GM12872 (cell line): ENCODE measurements around the gene CD40.

Source experiments
- TF ChIP-seq, protein P1 (sequence below): IDR thresholded peaks from 3 replicates; pipeline ENCODE4 v1.5.1; 2011; ENCODE audit warnings: low read depth, mild to moderate bottlenecking, low read length, moderate library complexity; ENCODE audit not compliant: insufficient read depth

Gene CD40

DNA sequence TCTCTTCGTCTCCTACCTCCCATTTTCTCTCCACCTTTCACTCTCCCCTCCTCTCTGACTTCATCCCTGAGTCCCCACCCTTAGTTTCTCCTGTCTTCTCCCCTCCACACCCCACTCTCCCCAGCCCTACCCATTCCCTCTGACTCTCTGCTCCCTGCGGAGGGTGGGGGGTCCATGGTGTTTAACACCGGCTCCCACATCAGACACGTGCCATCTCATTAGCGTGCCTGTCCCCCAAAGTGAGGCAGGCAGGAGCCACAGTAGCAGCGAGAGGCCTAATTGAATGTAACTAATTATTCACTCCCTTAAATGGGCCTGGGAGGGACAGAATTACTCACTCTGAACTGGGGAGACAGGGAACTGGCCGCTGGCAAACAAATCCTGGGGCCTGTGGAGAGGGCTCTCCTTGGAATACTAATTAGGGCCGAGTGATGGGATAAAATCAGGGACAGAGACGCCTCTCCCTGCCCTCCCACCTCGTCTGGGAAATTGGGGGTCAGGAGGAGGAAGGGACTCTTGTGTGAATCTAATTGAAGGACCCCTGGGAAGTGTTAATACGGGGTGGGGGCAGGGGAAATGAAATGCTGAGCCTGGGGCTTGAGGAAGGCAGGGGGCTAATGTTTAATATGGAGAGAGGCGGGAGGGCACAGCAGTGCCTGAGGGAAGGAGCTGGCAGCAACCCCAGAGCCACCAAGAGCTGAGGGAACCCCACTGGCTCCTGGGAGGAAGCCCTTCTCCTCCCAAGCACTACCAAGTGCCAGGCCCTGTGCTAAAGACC is 17.9 kb downstream of the CD40 start:
- TF ChIP-seq, protein P1, sequence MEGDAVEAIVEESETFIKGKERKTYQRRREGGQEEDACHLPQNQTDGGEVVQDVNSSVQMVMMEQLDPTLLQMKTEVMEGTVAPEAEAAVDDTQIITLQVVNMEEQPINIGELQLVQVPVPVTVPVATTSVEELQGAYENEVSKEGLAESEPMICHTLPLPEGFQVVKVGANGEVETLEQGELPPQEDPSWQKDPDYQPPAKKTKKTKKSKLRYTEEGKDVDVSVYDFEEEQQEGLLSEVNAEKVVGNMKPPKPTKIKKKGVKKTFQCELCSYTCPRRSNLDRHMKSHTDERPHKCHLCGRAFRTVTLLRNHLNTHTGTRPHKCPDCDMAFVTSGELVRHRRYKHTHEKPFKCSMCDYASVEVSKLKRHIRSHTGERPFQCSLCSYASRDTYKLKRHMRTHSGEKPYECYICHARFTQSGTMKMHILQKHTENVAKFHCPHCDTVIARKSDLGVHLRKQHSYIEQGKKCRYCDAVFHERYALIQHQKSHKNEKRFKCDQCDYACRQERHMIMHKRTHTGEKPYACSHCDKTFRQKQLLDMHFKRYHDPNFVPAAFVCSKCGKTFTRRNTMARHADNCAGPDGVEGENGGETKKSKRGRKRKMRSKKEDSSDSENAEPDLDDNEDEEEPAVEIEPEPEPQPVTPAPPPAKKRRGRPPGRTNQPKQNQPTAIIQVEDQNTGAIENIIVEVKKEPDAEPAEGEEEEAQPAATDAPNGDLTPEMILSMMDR: no peak

DNA sequence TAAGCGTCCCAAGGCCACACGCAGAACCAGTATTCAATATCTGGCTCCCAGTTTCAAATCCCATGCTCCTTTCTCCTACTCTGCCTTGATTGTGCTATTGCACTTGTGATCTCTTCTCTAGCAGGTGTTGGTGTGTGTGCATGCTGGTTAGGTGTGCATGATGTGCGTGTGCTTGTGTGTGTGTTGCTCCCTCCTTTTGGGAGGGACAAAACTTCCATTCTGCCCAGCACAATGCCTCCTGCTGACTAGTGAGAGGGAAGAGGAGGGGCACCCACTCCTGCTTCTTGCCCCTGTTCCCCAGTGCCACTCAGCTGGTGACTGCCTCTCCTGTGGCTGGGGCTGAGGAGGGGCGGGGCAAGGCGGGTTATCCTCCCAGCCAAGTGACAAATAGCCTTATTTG is 19.7 kb downstream of the CD40 start:
- TF ChIP-seq, protein P1: no peak

DNA sequence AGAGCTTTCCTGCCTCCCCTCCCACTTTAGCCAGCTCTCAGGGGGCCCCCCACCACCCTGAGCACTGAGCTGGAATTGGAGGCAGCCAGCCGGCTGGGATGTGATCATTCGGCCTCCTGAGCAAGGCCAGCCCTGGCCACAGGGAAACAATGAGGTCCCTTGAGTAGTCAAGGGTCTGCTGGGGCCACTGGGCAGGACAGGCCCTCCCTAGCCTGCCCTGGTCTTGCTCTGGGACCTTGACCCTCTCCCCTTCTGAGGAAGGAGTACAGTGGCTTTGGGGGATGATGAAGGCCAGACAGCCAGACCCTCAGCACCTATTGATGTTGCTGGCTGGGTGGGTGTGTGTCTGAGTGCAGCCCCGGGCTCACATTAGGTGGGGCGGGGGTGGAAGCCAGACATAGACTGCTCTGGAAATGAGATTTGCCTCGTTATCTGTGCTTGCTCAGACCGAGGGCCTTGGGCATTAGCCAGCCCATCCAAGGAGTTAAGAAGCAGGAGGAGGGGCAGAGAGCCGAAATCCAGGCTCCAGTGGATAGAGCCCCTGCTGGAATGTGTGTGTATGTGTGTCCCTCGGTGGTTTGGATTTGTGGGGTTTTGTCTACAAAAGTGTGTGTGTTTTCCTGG is 21.3 kb downstream of the CD40 start:
- TF ChIP-seq, protein P1: no peak

DNA sequence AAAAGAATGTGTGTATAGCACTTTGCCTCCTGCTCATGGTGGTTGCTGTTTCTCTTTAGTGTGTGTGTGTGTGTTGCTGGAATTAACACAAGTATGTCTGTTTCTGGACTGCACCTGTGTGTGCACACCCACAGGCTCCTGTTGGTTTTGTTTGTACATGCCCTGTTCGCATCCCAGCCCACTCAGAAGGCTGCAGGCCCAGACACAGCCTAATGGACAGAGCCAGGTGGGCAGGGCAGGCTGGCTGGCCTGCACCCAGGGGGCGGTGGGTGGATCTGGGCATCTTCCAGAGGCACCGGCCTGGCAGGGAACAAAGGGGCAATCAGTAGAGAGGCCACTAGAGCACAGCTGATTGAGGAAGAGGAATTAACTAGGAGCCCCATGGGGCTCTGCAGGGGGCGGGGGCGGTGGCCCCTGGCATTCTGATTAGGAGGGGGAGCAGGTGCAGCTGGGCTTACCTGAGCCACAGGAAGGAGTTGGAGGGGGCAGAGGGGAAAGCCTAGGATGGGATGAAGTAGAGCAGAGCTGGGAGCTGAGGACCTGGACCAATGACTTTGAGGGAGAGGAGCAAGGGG is 21.9 kb downstream of the CD40 start:
- TF ChIP-seq, protein P1: no peak

DNA sequence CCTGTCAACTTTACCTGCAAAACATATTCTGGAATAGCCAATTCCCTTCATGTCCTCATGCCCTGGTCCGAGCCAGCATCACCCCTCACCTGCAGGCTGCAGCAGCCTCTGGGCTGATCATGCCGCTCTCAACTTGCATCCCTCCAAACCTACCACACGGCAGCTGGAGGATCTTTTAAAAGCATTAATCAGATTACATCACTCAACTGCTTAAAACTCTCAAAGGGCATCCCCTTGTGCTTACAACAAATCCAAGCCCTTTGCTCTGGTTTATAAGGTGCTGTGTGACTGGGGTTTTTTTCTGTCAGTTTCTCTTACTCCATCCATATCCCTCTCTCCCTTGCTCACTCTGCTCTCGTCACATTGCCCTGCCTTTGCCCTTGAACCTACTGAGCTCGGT is 24.0 kb downstream of the CD40 start:
- TF ChIP-seq, protein P1: no peak

DNA sequence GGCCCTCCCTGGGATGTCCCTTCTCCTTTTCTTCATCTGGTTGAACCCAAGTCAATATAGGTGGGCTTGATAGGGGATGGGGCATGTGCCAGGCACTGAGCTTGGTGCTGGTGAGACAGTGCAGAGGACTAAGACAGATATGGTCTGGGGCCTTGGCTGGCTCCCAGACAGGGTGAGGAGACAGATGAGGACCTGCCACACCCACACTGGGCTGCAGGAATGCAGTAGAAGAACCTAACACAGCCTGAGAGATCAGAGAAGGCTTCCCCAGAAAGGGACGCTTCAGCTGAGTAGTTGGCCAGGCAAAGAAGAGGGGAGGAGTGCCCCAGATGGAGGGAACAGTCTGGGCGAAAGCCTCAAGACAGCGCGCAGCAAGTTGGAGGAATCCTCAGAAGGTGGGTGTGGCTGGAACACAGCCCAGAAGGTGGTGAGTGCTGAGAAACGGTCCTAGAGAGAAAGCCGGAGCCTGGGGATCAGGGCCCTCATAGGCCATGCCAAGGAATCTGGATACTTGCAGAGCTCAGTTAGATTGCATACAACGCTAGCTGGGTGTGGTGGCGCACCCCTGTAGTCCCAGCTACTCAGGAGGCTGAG is 26.4 kb downstream of the CD40 start:
- TF ChIP-seq, protein P1: no peak

DNA sequence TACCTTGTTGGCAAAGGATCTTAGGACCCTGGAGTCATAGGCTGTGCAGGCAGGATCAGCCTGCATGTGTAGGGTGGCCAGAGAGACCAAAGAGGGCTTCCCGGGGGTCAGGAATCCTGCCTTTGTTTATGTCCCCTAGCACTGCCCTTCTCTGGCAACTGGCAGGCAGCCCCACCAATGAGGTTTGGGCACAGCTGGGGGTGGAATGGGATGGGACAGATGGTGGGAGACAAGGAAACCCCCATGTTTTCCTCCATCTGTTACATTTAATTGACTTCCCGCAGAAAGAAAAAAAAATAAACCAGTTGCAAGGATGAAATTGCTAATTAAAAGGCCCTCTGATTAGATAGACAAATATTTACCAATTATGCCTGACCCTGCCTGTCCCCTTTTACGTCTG is 27.6 kb downstream of the CD40 start:
- TF ChIP-seq, protein P1: no peak
